Measurements from ENCODE around the gene TGM6. TPM values are rescaled to one million over a fixed set of nuclear protein-coding genes. Genes with fewer than 3 reads are reported as not detected.

Gene TGM6
- total RNA-seq, 1 experiment from 2014 or later = not detected

DNA sequence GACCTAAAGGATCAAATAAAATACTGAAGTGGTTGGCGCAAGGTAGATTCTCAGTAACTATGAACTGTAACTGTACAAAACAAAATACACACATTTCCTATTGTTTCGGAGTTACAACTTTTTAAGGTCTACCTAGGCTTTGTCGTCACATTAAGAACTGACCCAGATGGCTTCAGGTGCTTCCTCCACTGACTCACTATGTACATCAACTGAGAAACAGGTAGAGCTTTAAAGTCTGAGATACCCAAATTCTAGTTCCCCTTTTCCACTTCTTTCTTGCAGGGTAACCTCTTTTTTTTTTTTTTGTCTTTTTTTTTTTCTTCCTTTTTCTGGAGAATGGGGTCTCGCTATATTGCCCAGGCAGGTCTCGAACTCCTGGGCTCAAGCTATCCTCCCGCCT lies 84.4 kb downstream of the TGM6 start:
- Histone ChIP-seq H3K4me3 (ENCODE audit: insufficient read depth, low read depth, low read length) (no peak overlapping the region), H3K27me3 (ENCODE audit: control insufficient read depth, insufficient read depth, low read length) (no peaks in the 10 kb centered on the region), H3K36me3 (replicated peaks; ENCODE audit: control insufficient read depth, insufficient read depth, low read length) (peaks cover 62% of the 10 kb centered on the region)
- no peak for DNase-seq

DNA sequence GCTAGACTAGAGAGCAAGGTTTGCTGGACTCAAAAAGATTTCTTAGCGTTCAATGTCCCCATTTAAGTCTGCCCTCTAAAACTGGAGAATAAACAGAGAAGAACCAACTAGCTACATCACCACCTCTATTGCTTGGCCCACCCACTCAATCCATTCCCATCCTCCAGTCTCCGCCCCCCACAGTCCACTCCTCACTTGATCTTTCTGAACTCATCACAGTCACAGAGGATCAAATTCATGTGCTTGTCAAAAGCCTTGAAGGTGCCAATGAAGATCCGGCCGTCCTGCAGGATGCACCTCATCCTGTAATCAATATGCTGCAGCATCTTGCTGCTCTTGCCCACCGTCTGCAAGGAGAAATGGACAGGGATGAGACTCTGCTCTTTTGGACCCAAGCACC lies 86.7 kb downstream of the TGM6 start:
- H3K4me3 ChIP-seq (ENCODE audit: insufficient read depth, low read depth, low read length) = no peak overlapping the region
- H3K36me3 ChIP-seq (replicated peaks; ENCODE audit: control insufficient read depth, insufficient read depth, low read length) = peaks cover 44% of the 10 kb centered on the region

DNA sequence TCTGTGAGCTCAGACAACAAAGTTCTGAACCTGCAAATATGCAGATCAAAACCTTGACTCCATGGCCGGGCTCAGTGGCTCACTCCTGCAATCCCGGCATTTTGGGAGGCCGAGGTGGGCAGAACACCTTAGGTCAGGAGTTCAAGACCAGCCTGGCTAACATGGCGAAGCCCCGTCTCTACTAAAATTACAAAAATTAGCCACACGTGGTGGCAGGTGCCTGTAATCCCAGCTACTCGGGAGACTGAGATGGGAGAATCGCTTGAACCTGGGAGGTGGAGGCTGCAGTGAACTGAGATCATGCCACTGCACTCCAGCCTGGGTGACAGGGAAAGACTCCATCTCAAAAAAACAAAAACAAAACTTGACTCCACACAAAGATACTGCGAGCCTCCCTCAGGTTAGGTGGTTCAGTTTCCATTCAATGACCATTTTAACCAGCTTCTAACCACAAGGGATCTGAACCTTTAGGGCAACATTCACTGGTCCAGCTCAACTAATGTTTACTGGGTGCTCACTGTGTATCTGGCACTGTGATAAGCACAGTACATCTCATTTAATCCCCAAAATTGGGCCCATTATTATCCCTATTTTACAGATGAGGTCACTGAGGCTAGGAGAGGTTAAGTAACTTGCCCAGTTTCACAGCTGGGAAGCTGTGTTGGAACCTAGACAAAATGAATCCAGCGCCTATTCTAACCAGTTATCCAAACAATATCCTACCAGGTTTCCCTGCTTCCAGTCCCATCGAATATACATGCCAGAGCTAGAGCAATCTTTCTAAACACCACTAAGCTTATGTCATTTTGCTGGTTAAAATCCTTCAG lies 88.1 kb downstream of the TGM6 start:
- Histone ChIP-seq H3K36me3 (replicated peaks; ENCODE audit: control insufficient read depth, insufficient read depth, low read length) (peaks cover 32% of the 10 kb centered on the region), H3K27me3 (ENCODE audit: control insufficient read depth, insufficient read depth, low read length) (no peaks in the 10 kb centered on the region), H3K4me3 (ENCODE audit: insufficient read depth, low read depth, low read length) (peak overlapping the region; percentile 91)
- no peak for DNase-seq

More for the DNA sequence above, 86.7 kb downstream of the TGM6 start:
- no peaks in the 10 kb centered on the region for H3K27me3 ChIP-seq (ENCODE audit: control insufficient read depth, insufficient read depth, low read length)
- DNase-seq = no peak

DNA sequence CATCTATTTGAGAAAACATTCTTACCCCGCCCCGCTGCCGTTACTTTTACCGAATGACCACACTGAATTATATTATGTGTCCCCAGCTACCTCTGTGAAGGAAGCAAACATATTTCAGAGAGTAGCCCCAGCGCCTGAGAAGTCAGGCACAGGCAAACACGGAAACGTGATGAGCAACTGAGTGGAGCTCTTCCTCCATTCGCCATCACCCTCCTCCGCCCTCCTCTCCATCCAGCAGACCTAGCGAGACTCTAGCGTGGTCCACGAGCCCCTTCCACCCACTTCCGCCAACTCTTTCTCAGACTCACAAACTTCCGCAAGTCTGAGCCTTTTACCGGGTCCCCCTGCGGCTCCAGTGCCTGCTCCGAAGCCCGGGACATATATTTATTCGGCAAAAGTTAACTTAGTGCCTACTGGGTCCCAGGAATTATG lies 89.3 kb downstream of the TGM6 start:
- no peaks in the 10 kb centered on the region for H3K27me3 ChIP-seq (ENCODE audit: control insufficient read depth, insufficient read depth, low read length)
- peak; percentile 64 for DNase-seq

DNA sequence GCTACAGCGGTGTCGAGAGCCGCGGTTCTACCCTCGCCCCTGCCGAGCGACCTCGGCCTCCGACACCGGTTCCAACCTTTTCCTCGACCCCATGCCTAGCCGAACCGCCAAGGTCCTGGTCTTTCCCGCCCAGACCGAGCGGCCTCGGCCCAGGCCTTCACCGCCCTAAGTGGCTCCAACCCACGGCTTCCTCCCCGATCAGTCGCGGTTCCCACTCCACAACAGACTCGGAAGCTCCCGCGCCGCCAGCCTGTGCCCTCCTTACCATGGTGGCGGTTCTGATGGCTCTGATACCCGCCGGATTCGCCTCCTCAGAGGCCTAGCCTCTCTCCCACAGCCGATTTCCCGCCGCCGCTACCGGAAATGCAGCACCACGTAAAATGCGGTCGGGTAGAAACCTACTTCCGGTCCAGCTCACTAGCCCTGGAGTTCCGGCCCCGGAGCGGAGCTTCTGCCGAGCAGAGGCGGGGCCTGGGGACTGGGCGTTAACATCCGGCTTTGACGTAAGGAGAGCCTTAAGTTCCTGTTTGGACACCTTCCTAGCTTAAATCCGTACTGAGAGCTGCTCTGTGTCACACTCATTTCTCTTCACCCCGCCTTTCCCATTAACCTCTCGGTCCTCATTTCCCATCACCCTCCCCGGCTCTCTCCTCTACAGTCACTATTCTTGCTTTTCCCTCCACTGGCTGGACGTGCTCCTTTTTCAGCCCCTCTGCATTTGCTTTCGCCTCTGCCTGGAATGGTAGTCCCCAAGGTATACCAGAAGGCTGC lies 89.9 kb downstream of the TGM6 start, which contains the start of gene SNRPB:
Gene SNRPB, minus strand, starts transcription at position 367 of the 771 bp plus-strand sequence. Its CDS starts 99 bp downstream, at position 268.
- H3K27me3 ChIP-seq (ENCODE audit: control insufficient read depth, insufficient read depth, low read length) = no peaks in the 10 kb centered on the region
- H3K36me3 ChIP-seq (replicated peaks; ENCODE audit: control insufficient read depth, insufficient read depth, low read length) = peaks cover 18% of the 10 kb centered on the region
- DNase-seq = peak; percentile 95
- H3K4me3 ChIP-seq (ENCODE audit: insufficient read depth, low read depth, low read length) = peak within 1 kb of the TSS; percentile 91

More for the DNA sequence above, 89.3 kb downstream of the TGM6 start:
- H3K36me3 ChIP-seq (replicated peaks; ENCODE audit: control insufficient read depth, insufficient read depth, low read length) = peaks cover 22% of the 10 kb centered on the region
- peak overlapping the region; percentile 91 for H3K4me3 ChIP-seq (ENCODE audit: insufficient read depth, low read depth, low read length)

DNA sequence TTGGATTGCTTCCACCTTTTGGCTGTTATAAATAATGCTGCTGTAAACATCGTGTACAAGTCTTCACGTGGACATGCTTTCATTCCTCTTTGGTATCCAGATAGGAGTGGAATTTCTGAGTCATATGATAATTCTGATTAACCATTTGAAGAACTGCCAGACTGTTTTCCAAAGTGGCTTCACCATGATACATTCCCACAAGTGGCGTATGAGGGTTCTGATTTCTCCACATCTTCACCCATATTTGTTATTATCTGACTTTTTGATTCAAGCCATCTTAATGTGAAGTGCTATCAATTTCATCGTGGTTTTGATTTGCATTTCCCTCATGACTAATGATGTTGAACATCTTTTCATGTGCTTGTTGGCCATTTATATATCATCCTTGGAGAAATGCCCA lies 92.8 kb downstream of the TGM6 start:
- Histone ChIP-seq H3K4me3 (ENCODE audit: insufficient read depth, low read depth, low read length) (no peak overlapping the region), H3K27me3 (ENCODE audit: control insufficient read depth, insufficient read depth, low read length) (no peaks in the 10 kb centered on the region)
- no peak for DNase-seq

DNA sequence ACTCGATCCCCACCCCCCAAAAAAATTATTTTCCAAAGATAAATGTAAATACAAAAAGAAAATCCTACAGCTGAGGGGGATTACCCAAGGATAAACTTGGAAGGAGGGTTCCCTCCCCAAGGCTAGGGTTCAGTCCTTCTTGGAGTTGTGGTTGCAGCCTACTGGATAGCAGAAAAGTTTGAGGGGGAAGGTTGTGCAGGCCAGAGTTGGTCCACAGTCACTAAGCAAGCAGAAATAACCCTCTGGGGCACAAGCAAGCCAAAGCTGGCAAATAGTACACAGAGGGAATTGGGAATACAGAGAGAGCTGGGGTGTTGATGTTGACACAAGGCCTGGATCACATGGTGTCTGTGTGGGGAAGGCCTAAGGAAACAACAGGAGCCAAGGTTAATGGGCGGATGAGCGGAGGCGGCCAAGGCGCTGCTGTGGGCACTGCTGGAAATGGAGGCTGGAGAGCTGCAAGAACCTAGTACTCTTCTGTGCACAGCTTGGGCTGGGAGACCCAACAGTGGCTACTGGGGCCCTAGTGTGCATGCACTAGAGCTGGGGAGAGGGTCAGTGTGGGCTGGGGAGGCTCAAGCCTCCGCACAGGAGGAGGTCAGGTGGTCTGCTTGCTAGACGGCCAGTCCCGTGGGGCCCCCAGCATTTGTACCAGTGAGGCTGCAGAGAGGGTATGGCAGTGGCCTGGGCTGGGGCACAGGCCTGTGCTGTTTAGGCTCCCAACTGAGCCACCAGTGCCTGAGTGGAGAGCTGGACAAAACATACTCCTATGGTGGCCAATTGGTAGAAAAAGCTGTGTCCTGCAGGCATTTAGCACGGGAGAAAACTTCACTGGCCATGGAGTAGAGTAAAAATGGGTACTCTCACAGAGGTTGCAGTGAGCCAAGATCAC lies 95.4 kb downstream of the TGM6 start:
- no peaks in the 10 kb centered on the region for H3K36me3 ChIP-seq (replicated peaks; ENCODE audit: control insufficient read depth, insufficient read depth, low read length)
- no peak for DNase-seq
- no peaks in the 10 kb centered on the region for H3K27me3 ChIP-seq (ENCODE audit: control insufficient read depth, insufficient read depth, low read length)
- no peak overlapping the region for H3K4me3 ChIP-seq (ENCODE audit: insufficient read depth, low read depth, low read length)

More for the DNA sequence above, 92.8 kb downstream of the TGM6 start:
- H3K36me3 ChIP-seq (replicated peaks; ENCODE audit: control insufficient read depth, insufficient read depth, low read length) = no peaks in the 10 kb centered on the region; the same call in 1 of the 2 replicates

DNA sequence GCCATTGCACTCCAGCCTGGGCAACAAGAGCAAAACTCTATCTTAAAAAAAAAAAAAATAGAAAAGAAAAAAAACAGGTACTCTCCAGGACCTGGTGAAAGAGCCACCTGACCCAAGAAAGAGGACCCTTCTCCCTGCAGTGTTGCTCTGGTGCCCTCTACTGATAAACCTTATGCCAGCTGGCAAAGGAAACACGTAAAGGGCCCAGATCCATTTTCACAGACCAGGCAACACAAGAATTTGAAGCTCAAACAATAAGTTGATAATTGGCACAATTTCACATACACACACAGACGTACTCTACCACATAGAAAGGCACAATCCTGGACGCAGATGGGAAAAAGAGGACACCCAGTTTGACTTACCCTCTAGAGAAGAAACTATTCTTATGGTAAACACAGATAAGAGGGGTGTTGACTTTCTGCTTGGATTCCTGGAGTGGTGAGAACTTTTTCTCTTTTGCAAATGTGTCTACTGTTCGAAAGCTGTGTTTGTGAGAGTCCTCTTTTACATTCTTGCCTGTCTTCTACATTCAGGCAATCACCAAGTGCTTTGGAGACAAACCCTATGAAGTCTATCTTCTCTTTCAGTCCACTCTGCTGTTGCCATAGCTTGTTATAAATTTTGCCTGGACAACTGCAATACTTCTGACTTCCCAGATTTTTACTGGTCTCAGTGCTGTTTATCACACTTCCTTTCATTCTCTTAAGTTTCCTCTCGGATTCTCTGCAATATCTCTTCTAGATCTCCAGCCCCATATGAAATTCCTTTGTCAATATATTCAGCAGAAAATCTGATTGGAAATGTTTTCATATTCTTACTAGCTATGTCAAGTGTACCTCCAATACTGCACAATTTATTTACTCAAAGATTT lies 96.3 kb downstream of the TGM6 start:
- H3K4me3 ChIP-seq (ENCODE audit: insufficient read depth, low read depth, low read length) = no peak overlapping the region
- DNase-seq = peak; percentile 47
- H3K36me3 ChIP-seq (replicated peaks; ENCODE audit: control insufficient read depth, insufficient read depth, low read length) = no peaks in the 10 kb centered on the region
- no peaks in the 10 kb centered on the region for H3K27me3 ChIP-seq (ENCODE audit: control insufficient read depth, insufficient read depth, low read length)

DNA sequence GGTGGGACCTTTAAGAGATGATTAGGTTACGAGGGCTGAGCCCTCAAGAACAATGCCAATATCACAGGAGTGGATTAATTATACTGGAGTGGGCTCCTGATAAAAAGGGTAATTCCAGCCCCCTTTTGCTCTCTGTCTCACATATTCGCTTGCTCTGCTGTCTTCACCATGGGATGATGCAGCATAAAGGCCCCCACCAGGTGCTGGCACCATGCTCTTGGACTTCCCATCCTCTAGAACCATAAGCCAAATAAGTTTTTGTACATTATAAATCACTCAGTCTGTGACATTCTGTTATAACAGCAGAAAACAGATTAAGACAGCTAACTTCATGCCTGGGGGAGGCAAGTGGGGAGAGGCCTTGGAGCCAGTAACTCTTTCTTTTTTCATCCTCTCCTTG lies 99.7 kb downstream of the TGM6 start:
- Histone ChIP-seq H3K27me3 (ENCODE audit: control insufficient read depth, insufficient read depth, low read length) (no peaks in the 10 kb centered on the region), H3K36me3 (replicated peaks; ENCODE audit: control insufficient read depth, insufficient read depth, low read length) (no peaks in the 10 kb centered on the region; the same call in 1 of the 2 replicates), H3K4me3 (ENCODE audit: insufficient read depth, low read depth, low read length) (no peak overlapping the region)
- no peak for DNase-seq

Other genes starting within 250 kb of the TGM6 start
- gene TGM3, start 84.9 kb upstream of the TGM6 start, total RNA-seq (2014; rRNA removed; shearing (Covaris generic)) = 0.90 TPM in 1 of 2 replicates, not detected in the other
- gene SNRPB, start 89.9 kb downstream of the TGM6 start, total RNA-seq (2014; rRNA removed; shearing (Covaris generic)) = 789 and 854 TPM in 2 replicates
- gene ZNF343, start 128.0 kb downstream of the TGM6 start, total RNA-seq (2014; rRNA removed; shearing (Covaris generic)) = 6.5 and 7.8 TPM in 2 replicates
- gene TMC2, start 155.7 kb downstream of the TGM6 start, total RNA-seq (2014; rRNA removed; shearing (Covaris generic)) = not detected in 2 replicates